Measurements from ENCODE around the gene TNFAIP8.

- TF ChIP-seq CTCF (conservative IDR thresholded peaks at IDR 0.05 in 1 of 2, IDR thresholded peaks at IDR 0.05 in 1 of 2; ENCODE audit: low read depth in 1 of 2, low read length in 2 of 2) (no peak), EZH2 (IDR thresholded peaks at IDR 0.05; ENCODE audit: low read length, missing control alignments) (no peak)
Observed at GRCh38 chr5:119363936-119364335, 8.1 kb downstream of the TNFAIP8 start.
